Esophagus (tissue), 2 donors: ENCODE results near the gene POMGNT1. TPM values are rescaled to one million over a fixed set of nuclear protein-coding genes. Genes with fewer than 3 reads are reported as not detected.

Experiments
- H3K27ac ChIP-seq, 2 donors: one replicate each; pipeline ENCODE4 v1.5.1; 2013; ENCODE audit warnings: low read depth in 2 of 2, mild to moderate bottlenecking in 2 of 2, inconsistent platforms in 1 of 2, low read length in 1 of 2, moderate library complexity in 1 of 2
- H3K27me3 ChIP-seq, 2 donors: one replicate each; pipeline ENCODE4 v1.6.1; 2013; ENCODE audit warnings: low read length in 2 of 2, control low read depth in 1 of 2, mild to moderate bottlenecking in 1 of 2; ENCODE audit not compliant: insufficient read depth in 2 of 2, control insufficient read depth in 1 of 2
- H3K36me3 ChIP-seq, 2 donors: one replicate each; pipeline ENCODE4 v1.6.1; 2013; ENCODE audit warnings: low read length in 1 of 2; ENCODE audit not compliant: control insufficient read depth in 2 of 2, insufficient read depth in 2 of 2
- H3K4me1 ChIP-seq, 2 donors: one replicate each; pipeline ENCODE4 v1.6.1; 2013; ENCODE audit warnings: low read length in 1 of 2; ENCODE audit not compliant: control insufficient read depth in 2 of 2, insufficient read depth in 2 of 2
- H3K4me3 ChIP-seq, 2 donors: one replicate each; pipeline ENCODE4 v1.5.1; 2013; ENCODE audit warnings: low read length in 2 of 2, mild to moderate bottlenecking in 2 of 2, low read depth in 1 of 2, moderate library complexity in 1 of 2
- H3K9me3 ChIP-seq, 2 donors: one replicate each; pipeline ENCODE4 v1.6.1; 2013; ENCODE audit warnings: mild to moderate bottlenecking in 2 of 2, low read depth in 1 of 2, low read length in 1 of 2, moderate library complexity in 1 of 2; ENCODE audit not compliant: control insufficient read depth in 2 of 2, insufficient read depth in 1 of 2
- WGBS, 2 donors: extraction: QIAGEN DNeasy Blood & Tissue Kit; methylation state at CpG; one replicate each; pipeline ENCODE4 v1.1.7; 2013; 5-methylcytosine and 5-hydroxymethylcytosine counted together
- polyA plus RNA-seq, 2 donors: library from polyadenylated mRNA; stranded (reverse); fragments of 200-250 nt; gene quantifications; one replicate each; pipeline ENCODE4 v1.2.3, GENCODE V29; 2013
- donor health status: healthy with polysubstance abuse.
- donor health status: Bipolar disorder and iron deficiency.

POMGNT1 gene
- polyA plus RNA-seq, 2 donors = 17.1 to 17.2 TPM

- Histone ChIP-seq H3K4me1 (peaks cover 6 to 29% of the 10 kb centered on the region in 2 donors), H3K9me3 (no peaks in the 10 kb centered on the region)
Observed at GRCh38 chr1:46175243-46175642, 23.0 kb downstream of the POMGNT1 start.

GRCh38 chr1:46174448-46175231 is 23.6 kb downstream of the POMGNT1 start, which contains the start of gene TSPAN1:
Gene TSPAN1, plus strand, starts transcription at chr1:46175087. Its CDS starts 6,021 bp downstream, at chr1:46181108.
- H3K27me3 ChIP-seq = no peaks in the 10 kb centered on the region
- 31 to 48% methylated on average over 11 of the region's 11 CpGs for WGBS, 2 donors
- H3K4me1 ChIP-seq = peaks cover 6 to 27% of the 10 kb centered on the region in 2 donors

More at GRCh38 chr1:46175243-46175642, 23.0 kb downstream of the POMGNT1 start:
- no peaks in the 10 kb centered on the region for H3K36me3 ChIP-seq
- no peak overlapping the region for H3K4me3 ChIP-seq
- H3K27me3 ChIP-seq = no peaks in the 10 kb centered on the region
- WGBS, 2 donors = 56 to 65% methylated on average over 3 of the region's 3 CpGs
- H3K27ac ChIP-seq = peak overlapping the region; percentile 56 to 77

GRCh38 chr1:46173361-46173856 is 24.8 kb downstream of the POMGNT1 start:
- Histone ChIP-seq H3K27ac (peak overlapping the region in 1 of 2 donors; percentile 37), H3K36me3 (no peaks in the 10 kb centered on the region), H3K4me3 (no peak overlapping the region), H3K4me1 (peaks cover 6 to 27% of the 10 kb centered on the region in 2 donors), H3K27me3 (no peaks in the 10 kb centered on the region), H3K9me3 (no peaks in the 10 kb centered on the region)
- 37 to 40% methylated on average over 4 of the region's 4 CpGs for WGBS, 2 donors

More at GRCh38 chr1:46174448-46175231, 23.6 kb downstream of the POMGNT1 start, which contains the start of gene TSPAN1:
- no peaks in the 10 kb centered on the region for H3K36me3 ChIP-seq
- H3K4me3 ChIP-seq = no peak within 1 kb of the TSS
- H3K27ac ChIP-seq = peak within 1 kb of the TSS; percentile 77 to 80
- no peaks in the 10 kb centered on the region for H3K9me3 ChIP-seq

GRCh38 chr1:46172321-46172720 is 25.9 kb downstream of the POMGNT1 start:
- 62 to 77% methylated on average over 4 of the region's 4 CpGs for WGBS, 2 donors
- Histone ChIP-seq H3K4me1 (peaks cover 6 to 27% of the 10 kb centered on the region in 2 donors), H3K27ac (peak overlapping the region in 1 of 2 donors; percentile 44), H3K4me3 (no peak overlapping the region), H3K27me3 (no peaks in the 10 kb centered on the region), H3K9me3 (no peaks in the 10 kb centered on the region), H3K36me3 (no peaks in the 10 kb centered on the region)

- Histone ChIP-seq H3K27ac (peak overlapping the region in 1 of 2 donors; percentile 44), H3K27me3 (no peaks in the 10 kb centered on the region), H3K36me3 (no peaks in the 10 kb centered on the region), H3K4me1 (peaks cover 6 to 27% of the 10 kb centered on the region in 2 donors), H3K9me3 (no peaks in the 10 kb centered on the region), H3K4me3 (no peak overlapping the region)
- 30 to 35% methylated on average over 6 of the region's 6 CpGs for WGBS, 2 donors
Observed at GRCh38 chr1:46171871-46172270, 26.4 kb downstream of the POMGNT1 start.

DNA sequence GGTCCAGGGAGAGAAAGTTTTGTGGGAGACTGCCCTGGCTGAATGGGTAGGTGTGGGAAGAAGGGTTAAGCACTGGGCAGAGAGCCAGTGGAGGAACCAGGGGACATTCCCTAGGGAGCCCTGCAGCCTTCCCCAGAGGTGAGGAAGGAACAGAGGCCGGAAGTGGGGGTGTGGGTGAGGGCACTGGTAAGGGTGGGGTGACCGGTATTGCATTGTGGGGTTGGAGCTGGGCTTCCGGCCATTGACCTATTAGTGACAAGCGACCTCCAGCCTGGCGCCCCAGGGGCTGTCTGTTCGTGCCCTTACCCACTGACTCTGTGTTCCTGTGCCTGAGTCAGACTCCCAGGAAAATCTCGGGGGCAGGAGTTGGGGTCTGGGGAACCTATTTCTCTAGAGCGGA is 26.9 kb downstream of the POMGNT1 start:
- Histone ChIP-seq H3K4me3 (no peak overlapping the region), H3K27me3 (no peaks in the 10 kb centered on the region), H3K36me3 (no peaks in the 10 kb centered on the region), H3K9me3 (no peaks in the 10 kb centered on the region), H3K27ac (peak overlapping the region in 1 of 2 donors; percentile 44), H3K4me1 (peaks cover 6 to 30% of the 10 kb centered on the region in 2 donors)
- WGBS, 2 donors = 69 to 74% methylated on average over 8 of the region's 8 CpGs

DNA sequence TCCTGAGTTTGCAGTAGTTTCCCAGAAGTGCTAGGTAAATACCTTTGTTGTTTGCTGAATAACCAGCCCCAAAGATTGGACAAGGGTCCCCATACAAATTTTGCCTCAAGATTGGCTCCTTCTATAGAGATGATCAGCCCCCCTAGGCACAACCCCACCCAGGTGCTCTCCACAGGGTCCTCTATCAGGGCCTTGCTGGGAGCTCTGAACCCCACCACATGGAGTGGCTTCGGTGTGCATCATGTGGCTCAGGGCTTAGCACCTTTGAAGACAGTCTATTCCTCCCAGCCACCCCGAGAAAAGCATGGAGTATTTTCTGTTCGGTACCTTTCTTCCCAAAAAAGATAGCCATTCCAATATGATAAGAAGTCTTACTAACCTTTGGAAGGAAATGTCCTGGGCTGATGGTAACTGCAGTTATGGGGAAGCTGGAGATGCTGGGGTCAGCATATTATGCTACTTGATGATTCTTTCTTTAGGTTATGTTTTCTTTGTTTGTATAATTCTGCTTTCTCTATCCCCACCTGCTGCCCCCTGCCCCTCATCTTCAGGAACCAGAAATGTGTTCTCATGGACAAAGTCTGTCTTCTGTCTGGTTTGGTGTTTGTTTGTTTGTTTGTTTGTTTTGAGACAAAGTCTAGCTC is 28.3 kb downstream of the POMGNT1 start:
- Histone ChIP-seq H3K4me1 (peaks cover 6 to 27% of the 10 kb centered on the region in 2 donors), H3K27me3 (no peaks in the 10 kb centered on the region), H3K4me3 (no peak overlapping the region), H3K9me3 (no peaks in the 10 kb centered on the region), H3K27ac (no peak overlapping the region), H3K36me3 (no peaks in the 10 kb centered on the region)
- 93 to 95% methylated on average over 3 of the region's 3 CpGs for WGBS, 2 donors

DNA sequence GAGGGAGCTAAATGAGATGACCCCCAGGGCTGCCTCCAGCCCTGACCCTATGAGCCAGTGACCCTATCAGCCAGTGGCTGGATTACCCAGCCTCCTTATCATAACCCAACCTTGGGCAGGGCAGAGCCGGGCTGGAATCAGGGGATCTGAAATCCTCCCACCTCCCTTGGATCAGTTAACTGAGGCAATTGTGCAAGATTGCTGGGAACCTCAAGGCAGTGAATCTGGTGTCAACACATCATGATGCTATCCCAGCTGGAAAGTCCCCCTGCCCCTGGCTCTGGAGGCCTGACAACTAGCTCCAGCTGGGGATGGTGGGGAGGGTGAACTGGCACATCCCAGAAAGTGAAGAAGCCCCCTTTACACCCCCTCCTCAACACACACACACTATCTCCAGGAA is 29.8 kb downstream of the POMGNT1 start:
- Histone ChIP-seq H3K9me3 (no peaks in the 10 kb centered on the region), H3K27me3 (no peaks in the 10 kb centered on the region), H3K4me3 (no peak overlapping the region), H3K36me3 (no peaks in the 10 kb centered on the region), H3K27ac (no peak overlapping the region), H3K4me1 (peaks cover 3 to 15% of the 10 kb centered on the region in 2 donors)
- WGBS, 2 donors = 71 to 76% methylated on average over 1 of the region's 1 CpG

- Histone ChIP-seq H3K36me3 (no peaks in the 10 kb centered on the region), H3K9me3 (no peaks in the 10 kb centered on the region), H3K4me3 (peak overlapping the region; percentile 52 to 54), H3K4me1 (peaks cover 0 to 10% of the 10 kb centered on the region in 2 donors), H3K27ac (peak overlapping the region; percentile 65 to 67), H3K27me3 (no peaks in the 10 kb centered on the region)
- WGBS, 2 donors = 11 to 13% methylated on average over 47 of the region's 47 CpGs
Observed at GRCh38 chr1:46166521-46167462, 31.4 kb downstream of the POMGNT1 start.
